HCT116 (cell line): ENCODE results near the gene DENND6A. TPM values are rescaled to one million over a fixed set of nuclear protein-coding genes. Genes with fewer than 3 reads are reported as not detected.

Source experiments
- ATAC-seq: fragments of 200-7000 bp; cut with Tn5 transposase; 2 replicates; pipeline ENCODE4 v1.9.1; 2020; ENCODE audit warnings: mild to moderate bottlenecking, moderate library complexity
- BruUV-seq: library from RNA; stranded (reverse); fragments of 400-500 nt; replicated peaks from 2 replicates; lab custom pipeline; 2021; lab: Mats Ljungman, UMichigan
- CTCF ChIA-PET: fragments of 300-600 bp; sonication (Branson Sonifier 250); formaldehyde crosslinking; loops from one replicate; lab custom pipeline; 2021; ENCODE audit warnings: antibody characterized with exemption; lab: Charles Lee
- POLR2A ChIA-PET: fragments of 300-600, 350-600 bp; sonication (Branson Sonifier 250); formaldehyde crosslinking; loops from one replicate; lab custom pipeline; 2021; ENCODE audit warnings: antibody characterized with exemption; lab: Charles Lee
- RAD21 ChIA-PET, 2 experiments: fragments of 300-600 bp; sonication (Branson Sonifier 250); formaldehyde crosslinking; loops; one replicate each; lab custom pipeline; 2023; ENCODE audit warnings: low total read pairs in 2 of 2; ENCODE audit not compliant: uncharacterized antibody in 2 of 2, unreplicated experiment in 2 of 2, low non-redundant PET in 1 of 2; lab: Charles Lee
- DNase-seq: peaks from one replicate; pipeline ENCODE4 v3.0.0-alpha.2; 2010; ENCODE audit warnings: low read depth, low spot score
- H2AFZ ChIP-seq: fragments of 200-600 bp; shearing (Covaris generic), sonication (generic); 2 replicates; pipeline ENCODE4 v1.6.1; 2017; ENCODE audit warnings: low read depth, mixed run types, mixed read lengths, antibody characterized with exemption, low read length; ENCODE audit not compliant: poor library complexity, severe bottlenecking
- H3K27ac ChIP-seq: 2 replicates; pipeline ENCODE4 v1.5.1; 2012; ENCODE audit warnings: low read depth, low read length
- H3K27me3 ChIP-seq: fragments of 200-600 bp; sonication (generic); 2 replicates; pipeline ENCODE4 v1.6.1; 2016; ENCODE audit warnings: mixed run types, low read length, mixed read lengths; ENCODE audit not compliant: insufficient read depth
- H3K36me3 ChIP-seq, 2 experiments: fragments of 200-500 bp in 1 of 2; fragments of 200-600 bp in 1 of 2; sonication (Bioruptor generic) in 1 of 2; sonication (generic) in 1 of 2; 2 replicates each; pipeline versions ENCODE4 v1.5.1 to v1.6.1; 2014 to 2016; ENCODE audit warnings: low read length in 2 of 2, inconsistent platforms in 1 of 2, mixed read lengths in 1 of 2, mixed run types in 1 of 2; ENCODE audit not compliant: insufficient read depth in 2 of 2, control insufficient read depth in 1 of 2
- H3K4me1 ChIP-seq, 2 experiments: fragments of 200-600 bp in 1 of 2; sonication (generic) in 1 of 2; 2 replicates each; pipeline versions ENCODE4 v1.5.1 to v1.6.1; 2012 to 2017; ENCODE audit warnings: low read length in 2 of 2, inconsistent platforms in 1 of 2, mild to moderate bottlenecking in 1 of 2, mixed read lengths in 1 of 2, mixed run types in 1 of 2, moderate library complexity in 1 of 2; ENCODE audit not compliant: insufficient read depth in 2 of 2, control insufficient read depth in 1 of 2
- H3K4me2 ChIP-seq: fragments of 200-600 bp; sonication (generic); 2 replicates; pipeline ENCODE4 v1.6.1; 2017; ENCODE audit warnings: mixed run types, low read length, mixed read lengths
- H3K4me3 ChIP-seq, 2 experiments: fragments of 200-600 bp in 1 of 2; sonication (generic) in 1 of 2; replicated peaks in 1 of 2; 2 replicates each; pipeline ENCODE4 v1.5.1; 2011 to 2016; ENCODE audit warnings: low read length in 2 of 2, control low read depth in 1 of 2, low read depth in 1 of 2, mild to moderate bottlenecking in 1 of 2, mixed read lengths in 1 of 2, mixed run types in 1 of 2
- H3K79me2 ChIP-seq: fragments of 200-600 bp; sonication (generic); 2 replicates; pipeline ENCODE4 v1.6.1; 2017; ENCODE audit warnings: mild to moderate bottlenecking, mixed run types, low read length, moderate library complexity, mixed read lengths; ENCODE audit not compliant: insufficient read depth
- H3K9ac ChIP-seq: fragments of 200-600 bp; sonication (generic); 2 replicates; pipeline ENCODE4 v1.6.1; 2016; ENCODE audit warnings: low read length, mixed read lengths
- H3K9me2 ChIP-seq: fragments of 200-600 bp; sonication (generic), shearing (Covaris generic); 2 replicates; pipeline ENCODE4 v1.6.1; 2017; ENCODE audit warnings: mixed run types, mild to moderate bottlenecking, moderate library complexity; ENCODE audit not compliant: insufficient read depth
- H3K9me3 ChIP-seq, 2 experiments: fragments of 200-500 bp in 1 of 2; fragments of 200-600 bp in 1 of 2; sonication (Bioruptor generic) in 1 of 2; sonication (generic) in 1 of 2; 2 replicates each; pipeline ENCODE4 v1.6.1; 2014 to 2017; ENCODE audit warnings: low read length in 2 of 2, mixed read lengths in 2 of 2, inconsistent platforms in 1 of 2, low read depth in 1 of 2, mild to moderate bottlenecking in 1 of 2, mixed run types in 1 of 2, moderate library complexity in 1 of 2; ENCODE audit not compliant: control insufficient read depth in 1 of 2, insufficient read depth in 1 of 2
- H4K20me1 ChIP-seq: fragments of 200-600 bp; sonication (generic), shearing (Covaris generic); 2 replicates; pipeline ENCODE4 v1.6.1; 2017; ENCODE audit warnings: mixed run types, mild to moderate bottlenecking, moderate library complexity; ENCODE audit not compliant: insufficient read depth
- ATF3 ChIP-seq: IDR thresholded peaks from 2 replicates; pipeline ENCODE4 v1.6.1; 2012
- CBX3 ChIP-seq: IDR thresholded peaks from 2 replicates; pipeline ENCODE4 v1.6.1; 2012; ENCODE audit warnings: low read depth
- EGR1 ChIP-seq: IDR thresholded peaks from 2 replicates; pipeline ENCODE4 v1.6.1; 2012; ENCODE audit warnings: low read depth
- ELF1 ChIP-seq: IDR thresholded peaks from 2 replicates; pipeline ENCODE4 v1.6.1; 2012; ENCODE audit warnings: low read depth, borderline replicate concordance
- FOSL1 ChIP-seq: IDR thresholded peaks from 2 replicates; pipeline ENCODE4 v1.6.1; 2012; ENCODE audit warnings: low read depth
- JUND ChIP-seq: IDR thresholded peaks from 2 replicates; pipeline ENCODE4 v1.6.1; 2012
- SIN3A ChIP-seq: IDR thresholded peaks from 2 replicates; pipeline ENCODE4 v1.6.1; 2012; ENCODE audit warnings: low read depth
- TCF7L2 ChIP-seq: IDR thresholded peaks from 2 replicates; pipeline ENCODE4 v1.7.0; 2011; ENCODE audit warnings: borderline replicate concordance, inconsistent platforms; ENCODE audit not compliant: insufficient read depth, insufficient read length; ENCODE audit errors: extremely low read depth
- YY1 ChIP-seq: IDR thresholded peaks from 2 replicates; pipeline ENCODE4 v1.6.1; 2011; ENCODE audit warnings: low read length, low read depth, moderate library complexity, mild to moderate bottlenecking; ENCODE audit not compliant: insufficient replicate concordance; ENCODE audit errors: extremely low read depth
- ZBTB33 ChIP-seq: IDR thresholded peaks from 2 replicates; pipeline ENCODE4 v1.6.1; 2011; ENCODE audit warnings: mild to moderate bottlenecking, low read length, moderate library complexity; ENCODE audit not compliant: insufficient replicate concordance; ENCODE audit errors: extremely low read depth
- ZFX ChIP-seq: fragments of 450-650 bp; IDR thresholded peaks from 2 replicates; pipeline ENCODE4 v1.6.1; 2017
- intact Hi-C: fragments of 100-400 bp; cut with micrococcal nuclease; formaldehyde crosslinking; loops from 2 replicates; pipeline ENCODE4 v1.10.0; 2022
- total RNA-seq: library from RNA; stranded (reverse); gene quantifications from one replicate; pipeline ENCODE4 v1.2.1, GENCODE V29; 2021; ENCODE audit not compliant: unreplicated experiment

DENND6A gene
- total RNA-seq, 1 experiment from 2014 or later: 22.3 TPM

GRCh38 chr3:57659004-57659673 is 33.7 kb downstream of the DENND6A start:
- H4K20me1 ChIP-seq: no peaks in the 10 kb centered on the region
- RAD21 ChIA-PET: no interaction called here
- no TSS peak for BruUV-seq
- no peak overlapping the region for H2AFZ ChIP-seq
- H3K4me3 ChIP-seq: no peak overlapping the region
- ATAC-seq: no peak
- no peaks in the 10 kb centered on the region for H3K9me2 ChIP-seq
- no peaks in the 10 kb centered on the region for H3K27me3 ChIP-seq
- CTCF ChIA-PET: no interaction called here
- no peak for DNase-seq
- no peak overlapping the region for H3K9ac ChIP-seq
- intact Hi-C loops: no loop called here
- no peaks in the 10 kb centered on the region for H3K9me3 ChIP-seq
- no peak overlapping the region for H3K27ac ChIP-seq
- POLR2A ChIA-PET: no interaction called here
- no peaks in the 10 kb centered on the region for H3K4me1 ChIP-seq
- H3K36me3 ChIP-seq: peaks cover 6% of the 10 kb centered on the region in 2 experiments; a peak in 3 of 4 replicates
- no peak overlapping the region for H3K4me2 ChIP-seq
- TF ChIP-seq ZBTB33 (no peak), YY1 (no peak), SIN3A (no peak), EGR1 (no peak), ELF1 (no peak), ATF3 (no peak), JUND (no peak), TCF7L2 (no peak), ZFX (no peak), FOSL1 (no peak), CBX3 (no peak)
- H3K79me2 ChIP-seq: no peaks in the 10 kb centered on the region
